HG03460 (cell line): ENCODE data around the gene CIITA.

Source experiments
- ATAC-seq: cut with Tn5 transposase; IDR thresholded peaks from one replicate; pipeline ENCODE4 v1.9.1; 2021; ENCODE audit not compliant: unreplicated experiment

Gene CIITA

GRCh38 chr16:10879681-10880589, 2.9 kb downstream of the CIITA start:
- ATAC-seq = no peak

GRCh38 chr16:10880594-10881452, 3.8 kb downstream of the CIITA start:
- ATAC-seq = no peak

GRCh38 chr16:10881479-10882030, 4.6 kb downstream of the CIITA start:
- ATAC-seq = no peak

GRCh38 chr16:10883004-10883403, 6.0 kb downstream of the CIITA start:
- no peak for ATAC-seq

GRCh38 chr16:10885246-10885645, 8.2 kb downstream of the CIITA start:
- ATAC-seq = no peak

- ATAC-seq = no peak
Measured at GRCh38 chr16:10888320-10888937, 11.4 kb downstream of the CIITA start.

GRCh38 chr16:10889855-10890254, 12.9 kb downstream of the CIITA start:
- no peak for ATAC-seq

- ATAC-seq = no peak
Measured at GRCh38 chr16:10892782-10893318, 15.8 kb downstream of the CIITA start.

GRCh38 chr16:10895053-10895946, 18.3 kb downstream of the CIITA start:
- no peak for ATAC-seq

- ATAC-seq = peak; percentile 40
Measured at GRCh38 chr16:10896165-10896564, 19.2 kb downstream of the CIITA start.

GRCh38 chr16:10896723-10897122, 19.7 kb downstream of the CIITA start:
- no peak for ATAC-seq

GRCh38 chr16:10897134-10897533, 20.1 kb downstream of the CIITA start:
- peak; percentile 67 for ATAC-seq

GRCh38 chr16:10902999-10903398, 26.0 kb downstream of the CIITA start:
- ATAC-seq = no peak

- ATAC-seq = no peak
Measured at GRCh38 chr16:10906482-10906881, 29.5 kb downstream of the CIITA start.

- no peak for ATAC-seq
Measured at GRCh38 chr16:10906914-10907756, 30.1 kb downstream of the CIITA start.

- ATAC-seq = no peak
Measured at GRCh38 chr16:10907757-10908045, 30.7 kb downstream of the CIITA start.

- ATAC-seq = no peak
Measured at GRCh38 chr16:10911267-10911666, 34.3 kb downstream of the CIITA start.

- ATAC-seq = no peak
Measured at GRCh38 chr16:10916534-10916933, 39.5 kb downstream of the CIITA start.
